Ectodermal cell (in vitro differentiated cells): ENCODE results near the gene AKR1B1. TPM values are rescaled to one million over a fixed set of nuclear protein-coding genes. Genes with fewer than 3 reads are reported as not detected.
"Not testable (repeated sequence)": the region's sequence is repeated elsewhere in the genome, so short reads cannot be mapped to it uniquely, and the experiment has no call there.

ENCODE experiments used
- H3K27ac ChIP-seq: 2 replicates; pipeline ENCODE4 v1.7.0; 2013; ENCODE audit warnings: mild to moderate bottlenecking, low read depth, low read length; ENCODE audit not compliant: insufficient read depth, poor library complexity, severe bottlenecking
- H3K27me3 ChIP-seq: 2 replicates; pipeline ENCODE4 v1.7.0; 2013; ENCODE audit warnings: mild to moderate bottlenecking, low read length; ENCODE audit not compliant: insufficient read depth, control insufficient read depth, poor library complexity, severe bottlenecking
- H3K36me3 ChIP-seq: one replicate; pipeline ENCODE4 v1.7.0; 2013; ENCODE audit warnings: low read length; ENCODE audit not compliant: control insufficient read depth, insufficient read depth
- H3K4me1 ChIP-seq: one replicate; pipeline ENCODE4 v1.7.0; 2013; ENCODE audit warnings: low read length; ENCODE audit not compliant: control insufficient read depth, insufficient read depth
- H3K4me3 ChIP-seq: 2 replicates; pipeline ENCODE4 v1.7.0; 2013; ENCODE audit warnings: low read depth, low read length, control low read depth; ENCODE audit not compliant: insufficient read depth
- H3K9me3 ChIP-seq: 2 replicates; pipeline ENCODE4 v1.7.0; 2013; ENCODE audit warnings: mild to moderate bottlenecking, low read length, moderate library complexity; ENCODE audit not compliant: control insufficient read depth
- WGBS, 2 experiments: methylation state at CpG; one replicate each; pipeline ENCODE4 v1.1.7; 2013; ENCODE audit warnings: missing lambda C conversion rate in 2 of 2; 5-methylcytosine and 5-hydroxymethylcytosine counted together
- polyA plus RNA-seq, 4 experiments: library from polyadenylated mRNA; stranded (reverse); fragments of 50-300 nt; gene quantifications; one replicate each; pipeline ENCODE4 v1.2.3, GENCODE V29; 2013

Gene AKR1B1
- 194 TPM for polyA plus RNA-seq (2013, experiment 1 of 4)
- 162 TPM for polyA plus RNA-seq (2013, experiment 2 of 4)
- 135 TPM for polyA plus RNA-seq (2013, experiment 3 of 4)
- polyA plus RNA-seq (2013, experiment 4 of 4) = 139 TPM

GRCh38 chr7:134458806-134459698, at the start of gene AKR1B1:
TSS of gene AKR1B1 (minus strand) at chr7:134459100. CDS start at chr7:134459062, 38 bp downstream.
- Histone ChIP-seq H3K27me3 (peaks cover 8% of the 10 kb centered on the region), H3K27ac (no peak within 1 kb of the TSS), H3K4me1 (no peaks in the 10 kb centered on the region), H3K36me3 (no peaks in the 10 kb centered on the region), H3K9me3 (no peaks in the 10 kb centered on the region), H3K4me3 (peak within 1 kb of the TSS; percentile 92)
- WGBS, 2 experiments = 2% methylated on average over 61 of the region's 61 CpGs

GRCh38 chr7:134505856-134506255, 47.0 kb upstream of the AKR1B1 start:
- Histone ChIP-seq H3K27me3 (no peaks in the 10 kb centered on the region), H3K4me3 (no peak overlapping the region), H3K27ac (no peak overlapping the region), H3K4me1 (no peaks in the 10 kb centered on the region), H3K9me3 (no peaks in the 10 kb centered on the region), H3K36me3 (no peaks in the 10 kb centered on the region)
- 90 to 92% methylated on average over 4 of the region's 4 CpGs for WGBS, 2 experiments

GRCh38 chr7:134504660-134505164, 45.8 kb upstream of the AKR1B1 start:
- Histone ChIP-seq H3K36me3 (no peaks in the 10 kb centered on the region), H3K4me3 (no peak overlapping the region), H3K9me3 (no peaks in the 10 kb centered on the region), H3K4me1 (no peaks in the 10 kb centered on the region), H3K27me3 (no peaks in the 10 kb centered on the region), H3K27ac (no peak overlapping the region)
- 91 to 92% methylated on average over 3 of the region's 3 CpGs for WGBS, 2 experiments

GRCh38 chr7:134502463-134503371, 43.8 kb upstream of the AKR1B1 start:
- Histone ChIP-seq H3K4me3 (no peak overlapping the region), H3K4me1 (no peaks in the 10 kb centered on the region), H3K36me3 (no peaks in the 10 kb centered on the region), H3K27ac (no peak overlapping the region), H3K27me3 (no peaks in the 10 kb centered on the region), H3K9me3 (no peaks in the 10 kb centered on the region)
- 91 to 92% methylated on average over 2 to 3 of the region's 3 CpGs for WGBS, 2 experiments

- no peaks in the 10 kb centered on the region for H3K36me3 ChIP-seq
- H3K9me3 ChIP-seq = no peaks in the 10 kb centered on the region
- no peaks in the 10 kb centered on the region for H3K27me3 ChIP-seq
- 95 to 97% methylated on average over 3 of the region's 5 CpGs for WGBS, 2 experiments
- no peak overlapping the region for H3K27ac ChIP-seq
- H3K4me1 ChIP-seq = no peaks in the 10 kb centered on the region
- H3K4me3 ChIP-seq = no peak overlapping the region
These were observed 42.1 kb upstream of the AKR1B1 start for GRCh38 chr7:134500982-134501381.

- Histone ChIP-seq H3K36me3 (no peaks in the 10 kb centered on the region), H3K4me1 (no peaks in the 10 kb centered on the region), H3K4me3 (no peak overlapping the region), H3K9me3 (no peaks in the 10 kb centered on the region), H3K27me3 (no peaks in the 10 kb centered on the region), H3K27ac (no peak overlapping the region)
- WGBS, 2 experiments = 88 to 95% methylated on average over 2 of the region's 2 CpGs
These were observed 41.5 kb upstream of the AKR1B1 start for GRCh38 chr7:134500406-134500805.

GRCh38 chr7:134495546-134495945, 36.6 kb upstream of the AKR1B1 start:
- no peak overlapping the region for H3K27ac ChIP-seq
- no peaks in the 10 kb centered on the region for H3K27me3 ChIP-seq
- H3K4me1 ChIP-seq = no peaks in the 10 kb centered on the region
- no peaks in the 10 kb centered on the region for H3K9me3 ChIP-seq
- H3K4me3 ChIP-seq = no peak overlapping the region
- no peaks in the 10 kb centered on the region for H3K36me3 ChIP-seq
- WGBS, 2 experiments = no CpG with 5 or more reads among the region's 1 CpG

GRCh38 chr7:134493091-134493490, 34.2 kb upstream of the AKR1B1 start:
- 88 to 91% methylated on average over 2 of the region's 2 CpGs for WGBS, 2 experiments
- Histone ChIP-seq H3K27ac (no peak overlapping the region), H3K9me3 (no peaks in the 10 kb centered on the region), H3K4me3 (no peak overlapping the region), H3K4me1 (no peaks in the 10 kb centered on the region), H3K27me3 (no peaks in the 10 kb centered on the region), H3K36me3 (no peaks in the 10 kb centered on the region)

- H3K4me3 ChIP-seq, H3K9me3 ChIP-seq, H3K36me3 ChIP-seq, H3K4me1 ChIP-seq, H3K27me3 ChIP-seq, H3K27ac ChIP-seq: not testable (repeated sequence)
- WGBS, 2 experiments = 83 to 91% methylated on average over 4 of the region's 4 CpGs
These were observed 28.8 kb upstream of the AKR1B1 start for GRCh38 chr7:134487721-134488120.

GRCh38 chr7:134485203-134485602, 26.3 kb upstream of the AKR1B1 start:
- Histone ChIP-seq H3K4me1 (no peaks in the 10 kb centered on the region), H3K27me3 (no peaks in the 10 kb centered on the region), H3K9me3 (no peaks in the 10 kb centered on the region), H3K36me3 (no peaks in the 10 kb centered on the region), H3K4me3 (no peak overlapping the region), H3K27ac (no peak overlapping the region)
- WGBS, 2 experiments = 93 to 96% methylated on average over 6 of the region's 6 CpGs
